Ovary (tissue), 10 donors: Measurements from ENCODE around the gene SKP1. TPM values are rescaled to one million over a fixed set of nuclear protein-coding genes. Genes with fewer than 3 reads are reported as not detected.

Source experiments
- DNase-seq, 5 donors: peaks; one replicate each; pipeline ENCODE4 v3.0.0-alpha.2; 2019 to 2020
- H3K27ac ChIP-seq, 2 donors: fragments of 200-600 bp; one replicate each; pipeline versions ENCODE4 v1.5.1 to v1.8.0; 2019 to 2022
- H3K27me3 ChIP-seq: fragments of 200-600 bp; one replicate; pipeline ENCODE4 v1.8.0; 2022
- H3K36me3 ChIP-seq: fragments of 200-600 bp; sonication (generic); one replicate; pipeline ENCODE4 v1.5.1; 2019
- H3K4me1 ChIP-seq: one replicate; pipeline ENCODE4 v1.8.1; 2013; ENCODE audit warnings: mild to moderate bottlenecking, moderate library complexity; ENCODE audit not compliant: insufficient read depth
- H3K4me3 ChIP-seq: fragments of 200-600 bp; sonication (generic); one replicate; pipeline ENCODE4 v1.5.1; 2017
- H3K9me3 ChIP-seq, 2 donors: fragments of 200-600 bp in 1 of 2; sonication (generic) in 1 of 2; one replicate each; pipeline versions ENCODE4 v1.5.1 to v1.8.1; 2013 to 2019; ENCODE audit warnings: mild to moderate bottlenecking in 1 of 2, moderate library complexity in 1 of 2
- CTCF ChIP-seq, 3 donors: fragments of 450-650 bp in 2 of 3; fragments of 200-600 bp in 1 of 3; IDR thresholded peaks; one replicate each; pipeline versions ENCODE4 v1.5.1 to v1.8.0; 2016 to 2022; ENCODE audit warnings: antibody characterized with exemption in 3 of 3, mild to moderate bottlenecking in 1 of 3
- EP300 ChIP-seq: sonication (generic); formaldehyde crosslinking; IDR thresholded peaks from one replicate; pipeline ENCODE4 v1.6.1; 2017; ENCODE audit warnings: antibody characterized with exemption
- POLR2A ChIP-seq: fragments of 450-650 bp; IDR thresholded peaks from one replicate; pipeline ENCODE4 v1.6.1; 2017; ENCODE audit warnings: antibody characterized with exemption, mild to moderate bottlenecking, moderate library complexity
- WGBS, 3 donors: extraction: QIAGEN DNeasy Blood & Tissue Kit in 1 of 3; methylation state at CpG; one replicate each; pipeline versions ENCODE4 v1.1.5 to v1.1.7; 2013 to 2017; 5-methylcytosine and 5-hydroxymethylcytosine counted together
- intact Hi-C, 4 donors: fragments of 100-400 bp; cut with DNase I; formaldehyde crosslinking; loops; one replicate each; pipeline versions ENCODE4 v1.11.0 to v1.15.1; 2022 to 2023
- long read RNA-seq, 3 donors: library from polyadenylated mRNA in 2 of 3; unstranded in 2 of 3; transcript quantifications; one replicate each; pipeline ENCODE4 v2.0.0 and lab custom pipeline, GENCODE V29; 2021 to 2026
- polyA plus RNA-seq, 2 donors: library from polyadenylated mRNA; stranded (reverse); fragments of 200-250 nt in 1 of 2; fragments of 350-450 nt in 1 of 2; fragmentation: Illumina TruSeq in 1 of 2; extraction: RNeasy Lipid Tissue Mini Kit (QIAGEN cat#74804) in 1 of 2; gene quantifications; one replicate each; pipeline ENCODE4 v1.2.3, GENCODE V29; 2013 to 2014
- total RNA-seq, 7 donors: library from RNA; depleted of rRNA in 2 of 7; stranded (reverse); fragments of >200 nt in 2 of 7; fragmentation: NEBNext Ultra II Directional in 3 of 7; extraction: Animal tissue kit (Norgen Biotek cat#: 25700) in 3 of 7; gene quantifications; one replicate each; pipeline versions ENCODE4 v1.1.0 to v1.2.4, GENCODE V29; 2016 to 2023
- donor health status: DM: no; HTN: no; CAD: no; lungs with moderate emphysema.
- donor health status: DM: no; HTN: no; CAD: no.
- donor health status: Bipolar disorder and iron deficiency.
- donor health status: DM: yes; HTN: yes; CAD: no.
- donor health status: DM: no; HTN: no; CAD: no.
- donor health status: DM: yes; HTN: yes; CAD: no.

Gene SKP1
- total RNA-seq (100 to 1,000 TPM; 263 to 464 (median 361) TPM), polyA plus RNA-seq (1,000 to 10,000 TPM in 1 of 2 donors, 100 to 1,000 TPM in 1; 751 to 1,077 TPM)
- long read RNA-seq, donor 1, full-length matches to known transcripts, result 962 of 997 reads
- long read RNA-seq, donor 1, partial matches to known transcripts, result 17 of 997 reads
- long read RNA-seq, donor 1, other reads (novel, unspliced or antisense), result 18 of 997 reads
- long read RNA-seq, donor 2, full-length matches to known transcripts, result 559 of 636 reads
- long read RNA-seq, donor 2, partial matches to known transcripts, result 62 of 636 reads
- long read RNA-seq, donor 2, other reads (novel, unspliced or antisense), result 15 of 636 reads
- long read RNA-seq, donor 3, full-length matches to known transcripts, result 582 of 596 reads
- long read RNA-seq, donor 3, partial matches to known transcripts, result 9 of 596 reads
- long read RNA-seq, donor 3, other reads (novel, unspliced or antisense), result 5 of 596 reads

GRCh38 chr5:134176511-134177368 is at the start of gene SKP1:
Gene SKP1, minus strand, starts transcription at chr5:134176950. Its CDS starts 2,928 bp downstream, at chr5:134174022.
- intact Hi-C loops, result loop anchor here in 2 of 4 donors (5.0 to 10.0 kb wide), 3 partner anchors 48 to 408 kb away; partner anchors contain the start of gene PPP2CA (in 2 of the 2)
- peak; percentile 81 to 92 (median 85) for DNase-seq
- 0 to 1% (median 0%) methylated on average over 80 to 92 of the region's 92 CpGs for WGBS, 3 donors
- H3K36me3 ChIP-seq, result no peaks in the 10 kb centered on the region
- peak within 1 kb of the TSS; percentile 90 for H3K4me3 ChIP-seq
- H3K27ac ChIP-seq, result peak within 1 kb of the TSS; percentile 97 to 99
- no peaks in the 10 kb centered on the region for H3K9me3 ChIP-seq
- H3K27me3 ChIP-seq, result no peaks in the 10 kb centered on the region
- peak; percentile 94 for TF ChIP-seq POLR2A
- TF ChIP-seq EP300, result no peak
- TF ChIP-seq CTCF (IDR thresholded peaks at IDR 0.05), result peak in 1 of 3 donors; percentile 27
- H3K4me1 ChIP-seq, result peaks cover 5% of the 10 kb centered on the region

- Histone ChIP-seq H3K27me3 (no peaks in the 10 kb centered on the region), H3K36me3 (no peaks in the 10 kb centered on the region), H3K9me3 (no peaks in the 10 kb centered on the region), H3K27ac (peak within 1 kb of the TSS; percentile 99), H3K4me3 (peak within 1 kb of the TSS; percentile 64), H3K4me1 (peaks cover 14% of the 10 kb centered on the region)
- intact Hi-C loops, result loop anchor here in 2 of 4 donors (5.0 to 10.0 kb wide), 2 partner anchors 49 to 51 kb away; partner anchors contain the start of gene SKP1 (in 2 of the 2)
- WGBS, 3 donors, result 0 to 1% (median 0%) methylated on average over 45 to 73 of the region's 73 CpGs
- DNase-seq, result peak; percentile 99 to 100 (median 99)
- TF ChIP-seq POLR2A, result peak; percentile 95
- TF ChIP-seq EP300, result peak; percentile 31
- TF ChIP-seq CTCF (IDR thresholded peaks at IDR 0.05), result peak in 1 of 3 donors; percentile 27
Measured at GRCh38 chr5:134225780-134226440, 49.2 kb upstream of the SKP1 start, which contains the start of gene PPP2CA. Gene PPP2CA, minus strand, starts transcription at chr5:134226073. Its CDS starts 212 bp downstream, at chr5:134225861.

GRCh38 chr5:134224888-134225779 is 48.4 kb upstream of the SKP1 start:
- peaks cover 18% of the 10 kb centered on the region for H3K4me1 ChIP-seq
- 0 to 1% (median 1%) methylated on average over 14 to 49 of the region's 49 CpGs for WGBS, 3 donors
- no peaks in the 10 kb centered on the region for H3K9me3 ChIP-seq
- no peaks in the 10 kb centered on the region for H3K27me3 ChIP-seq
- intact Hi-C loops, result loop anchor here in 2 of 4 donors (5.0 to 10.0 kb wide), 2 partner anchors 48 to 50 kb away; partner anchors contain the start of gene SKP1 (in 2 of the 2)
- no peaks in the 10 kb centered on the region for H3K36me3 ChIP-seq
- TF ChIP-seq EP300, result no peak
- TF ChIP-seq POLR2A, result no peak
- peak in 1 of 3 donors; percentile 47 for TF ChIP-seq CTCF (IDR thresholded peaks at IDR 0.05)
- peak overlapping the region; percentile 64 for H3K4me3 ChIP-seq
- peak overlapping the region; percentile 99 for H3K27ac ChIP-seq
- DNase-seq, result peak; percentile 64 to 83 (median 71)
